Measurements from ENCODE around the gene EML3.
"Not testable (repeated sequence)": the region's sequence is repeated elsewhere in the genome, so short reads cannot be mapped to it uniquely, and the experiment has no call there.

Gene EML3

GRCh38 chr11:62599069-62599696 is 13.4 kb downstream of the EML3 start:
- DNase-seq, result peak; percentile 93

- no peak for DNase-seq
These were observed 17.5 kb downstream of the EML3 start for GRCh38 chr11:62595124-62595523.

GRCh38 chr11:62593434-62594044 is 19.0 kb downstream of the EML3 start:
- peak; percentile 37 for DNase-seq

- DNase-seq, result no peak
These were observed 19.6 kb downstream of the EML3 start for GRCh38 chr11:62592989-62593421.

GRCh38 chr11:62592146-62592815 is 20.3 kb downstream of the EML3 start:
- no peak for DNase-seq

- peak; percentile 97 for DNase-seq
These were observed 21.0 kb downstream of the EML3 start, which contains the start of gene TUT1 for GRCh38 chr11:62591448-62592145. Gene TUT1, minus strand, starts transcription at chr11:62591523. Its CDS starts 38 bp downstream, at chr11:62591485.

GRCh38 chr11:62588966-62589637 is 23.5 kb downstream of the EML3 start:
- DNase-seq, result no peak

- DNase-seq, result not testable (repeated sequence)
These were observed 27.2 kb downstream of the EML3 start for GRCh38 chr11:62585356-62585755.

GRCh38 chr11:62581735-62582134 is 30.8 kb downstream of the EML3 start:
- not testable (repeated sequence) for DNase-seq

GRCh38 chr11:62580959-62581715 is 31.4 kb downstream of the EML3 start:
- no peak for DNase-seq

GRCh38 chr11:62579252-62579651 is 33.3 kb downstream of the EML3 start:
- no peak for DNase-seq

- no peak for DNase-seq
These were observed 34.0 kb downstream of the EML3 start for GRCh38 chr11:62578541-62578940.

- no peak for DNase-seq
These were observed 35.4 kb downstream of the EML3 start for GRCh38 chr11:62577046-62577714.

GRCh38 chr11:62575837-62576236 is 36.7 kb downstream of the EML3 start:
- no peak for DNase-seq

- no peak for DNase-seq
These were observed 37.4 kb downstream of the EML3 start for GRCh38 chr11:62575156-62575555.

- no peak for DNase-seq
These were observed 38.1 kb downstream of the EML3 start for GRCh38 chr11:62574363-62575071.

- DNase-seq, result peak; percentile 99
These were observed 38.8 kb downstream of the EML3 start, which contains the start of gene EEF1G for GRCh38 chr11:62573592-62574362. Gene EEF1G, minus strand, starts transcription at chr11:62573891. Its CDS starts 49 bp downstream, at chr11:62573842.

- no peak for DNase-seq
These were observed 39.5 kb downstream of the EML3 start for GRCh38 chr11:62573006-62573591.

- DNase-seq, result no peak
These were observed 40.1 kb downstream of the EML3 start for GRCh38 chr11:62572431-62572830.

All from SHP77 treated with DMSO at 0.1 percent for 48 hours (cell line).